K562 (cell line): Measurements from ENCODE around the gene PCDHGA7. TPM values are rescaled to one million over a fixed set of nuclear protein-coding genes. Genes with fewer than 3 reads are reported as not detected.

Experiments used
- FOXK1 ChIP-seq: sonication (generic); formaldehyde crosslinking; IDR thresholded peaks from 2 replicates; pipeline ENCODE4 v1.8.0; 2022; ENCODE audit warnings: missing genetic modification reagents, mild to moderate bottlenecking, borderline replicate concordance
- LCOR ChIP-seq: sonication (generic); formaldehyde crosslinking; IDR thresholded peaks from 2 replicates; pipeline ENCODE4 v1.8.0; 2022; ENCODE audit warnings: mild to moderate bottlenecking, missing genetic modification reagents
- MEF2A ChIP-seq: IDR thresholded peaks from 2 replicates; pipeline ENCODE4 v1.6.1; 2011; ENCODE audit warnings: low read depth, mild to moderate bottlenecking, low read length, moderate library complexity; ENCODE audit not compliant: control insufficient read depth
- SETDB1 ChIP-seq: IDR thresholded peaks from one replicate; pipeline ENCODE4 v1.6.1; 2012; ENCODE audit warnings: low read length, control low read depth, inconsistent platforms
- SLC30A9 ChIP-seq: fragments of 250-450 bp; sonication (Bioruptor Pico); IDR thresholded peaks from 2 replicates; pipeline ENCODE4 v1.8.0; 2022; ENCODE audit warnings: mild to moderate bottlenecking, moderate library complexity
- SMAD2 ChIP-seq: fragments of 150-350 bp; IDR thresholded peaks from 2 replicates; pipeline ENCODE4 v1.6.1; 2014; ENCODE audit warnings: low read depth, mild to moderate bottlenecking, low read length
- SRSF3 ChIP-seq: fragments of 200-400 bp; formaldehyde crosslinking; IDR thresholded peaks from 2 replicates; pipeline ENCODE4 v1.6.1; 2016; ENCODE audit warnings: mild to moderate bottlenecking, low read length, moderate library complexity; ENCODE audit not compliant: insufficient read depth
- SRSF7 ChIP-seq: fragments of 200-400 bp; formaldehyde crosslinking; optimal IDR thresholded peaks from 2 replicates; pipeline ENCODE3; 2017; ENCODE audit warnings: mild to moderate bottlenecking, low read depth, low read length
- ZFP36 ChIP-seq: fragments of 150-350 bp; IDR thresholded peaks from 2 replicates; pipeline ENCODE4 v1.6.1; 2018; ENCODE audit warnings: low read length, low read depth; ENCODE audit not compliant: partially characterized antibody
- polyA plus RNA-seq, 8 experiments: library from polyadenylated mRNA; depleted of rRNA in 4 of 8; stranded (reverse) in 5 of 8; unstranded in 3 of 8; fragments of >200 nt; fragmentation: Nextera tagmentation in 2 of 8; fragmentation: Illumina TruSeq in 1 of 8; extraction: Ambion mirVana in 2 of 8; extraction: Trizol in 1 of 8; gene quantifications; 2 replicates each; pipeline versions ENCODE4 v1.2.1 to v1.2.3, GENCODE V29; 2011 to 2014; ENCODE audit warnings: inconsistent platforms in 1 of 8, missing spikeins in 1 of 8
- total RNA-seq, 7 experiments: library from RNA; depleted of rRNA in 6 of 7; stranded (reverse); fragments of >200 nt in 6 of 7; fragmentation: Illumina TruSeq in 2 of 7; extraction: Trizol in 2 of 7; gene quantifications; 2 replicates each; pipeline versions ENCODE4 v1.2.1 to v1.2.3, GENCODE V29; 2011 to 2021; ENCODE audit warnings: low replicate concordance in 1 of 7
- TF ChIP-seq, protein P1 (sequence below), 3 experiments: IDR thresholded peaks in 2 of 3; conservative IDR thresholded peaks in 1 of 3; 2 replicates each; pipeline ENCODE4 v1.5.1; 2011 to 2012; ENCODE audit warnings: low read length in 3 of 3, mild to moderate bottlenecking in 3 of 3, control low read depth in 2 of 3, improper control_type of control experiment in 1 of 3, inconsistent platforms in 1 of 3, low read depth in 1 of 3, mixed read lengths in 1 of 3, moderate library complexity in 1 of 3; ENCODE audit not compliant: insufficient read depth in 2 of 3
- TF ChIP-seq, protein P2 (sequence below), 2 experiments: fragments of 450-650 bp in 1 of 2; sonication (generic) in 1 of 2; formaldehyde crosslinking in 1 of 2; IDR thresholded peaks in 1 of 2; conservative IDR thresholded peaks in 1 of 2; 2 replicates each; pipeline versions ENCODE4 v1.6.1 to v1.8.1; 2016 to 2023; ENCODE audit warnings: mild to moderate bottlenecking in 2 of 2, moderate library complexity in 2 of 2, inconsistent platforms in 1 of 2, missing genetic modification reagents in 1 of 2
- TF ChIP-seq, protein P3 (sequence below), 2 experiments: fragments of 450-650 bp; formaldehyde crosslinking in 1 of 2; IDR thresholded peaks; 2 replicates each; pipeline versions ENCODE4 v1.4.0 to v1.6.1; 2014 to 2020; ENCODE audit warnings: mild to moderate bottlenecking in 2 of 2, borderline replicate concordance in 1 of 2, low read depth in 1 of 2
- TF ChIP-seq, protein P4 (sequence below), 2 experiments: fragments of 450-650 bp; conservative IDR thresholded peaks; 2 replicates each; pipeline ENCODE4 v1.6.1; 2017; ENCODE audit warnings: mild to moderate bottlenecking in 2 of 2, moderate library complexity in 2 of 2

The PCDHGA7 gene
- total and polyA plus RNA-seq, 9 of the 15 experiments (the other 6 are each of a cell fraction or from before 2014, with no cell fraction given), result 0.03 to 0.11 (median 0.06) TPM; not detected in 5

DNA sequence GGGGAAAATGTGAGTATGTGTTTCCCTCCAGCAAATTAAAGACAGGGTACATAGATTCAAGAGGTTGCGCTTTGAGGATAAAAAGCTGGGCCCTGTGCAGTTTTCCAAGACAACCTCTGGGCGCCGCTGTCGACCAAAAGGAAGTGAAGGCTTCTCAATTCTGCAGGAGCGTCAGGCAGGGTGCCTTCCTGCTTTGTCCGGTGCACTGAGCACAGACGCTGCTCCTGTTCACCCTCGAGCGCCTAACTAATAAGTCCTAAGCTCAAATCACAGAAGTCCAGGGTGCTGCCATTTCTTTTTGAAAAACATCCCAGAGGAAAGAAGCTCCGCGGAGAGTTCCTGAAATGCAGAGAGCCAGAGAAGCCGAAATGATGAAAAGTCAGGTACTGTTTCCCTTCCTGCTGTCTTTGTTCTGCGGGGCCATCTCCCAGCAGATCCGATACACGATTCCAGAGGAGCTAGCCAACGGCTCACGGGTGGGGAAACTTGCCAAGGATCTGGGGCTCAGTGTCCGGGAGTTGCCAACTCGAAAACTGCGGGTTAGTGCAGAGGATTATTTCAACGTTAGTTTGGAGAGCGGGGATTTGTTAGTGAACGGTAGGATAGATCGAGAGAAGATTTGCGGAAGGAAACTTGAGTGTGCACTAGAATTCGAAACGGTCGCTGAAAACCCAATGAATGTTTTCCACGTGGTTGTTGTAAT is 32.5 kb upstream of the PCDHGA7 start, which contains the start of gene PCDHGB1 (continued):
- TF ChIP-seq, protein P1, sequence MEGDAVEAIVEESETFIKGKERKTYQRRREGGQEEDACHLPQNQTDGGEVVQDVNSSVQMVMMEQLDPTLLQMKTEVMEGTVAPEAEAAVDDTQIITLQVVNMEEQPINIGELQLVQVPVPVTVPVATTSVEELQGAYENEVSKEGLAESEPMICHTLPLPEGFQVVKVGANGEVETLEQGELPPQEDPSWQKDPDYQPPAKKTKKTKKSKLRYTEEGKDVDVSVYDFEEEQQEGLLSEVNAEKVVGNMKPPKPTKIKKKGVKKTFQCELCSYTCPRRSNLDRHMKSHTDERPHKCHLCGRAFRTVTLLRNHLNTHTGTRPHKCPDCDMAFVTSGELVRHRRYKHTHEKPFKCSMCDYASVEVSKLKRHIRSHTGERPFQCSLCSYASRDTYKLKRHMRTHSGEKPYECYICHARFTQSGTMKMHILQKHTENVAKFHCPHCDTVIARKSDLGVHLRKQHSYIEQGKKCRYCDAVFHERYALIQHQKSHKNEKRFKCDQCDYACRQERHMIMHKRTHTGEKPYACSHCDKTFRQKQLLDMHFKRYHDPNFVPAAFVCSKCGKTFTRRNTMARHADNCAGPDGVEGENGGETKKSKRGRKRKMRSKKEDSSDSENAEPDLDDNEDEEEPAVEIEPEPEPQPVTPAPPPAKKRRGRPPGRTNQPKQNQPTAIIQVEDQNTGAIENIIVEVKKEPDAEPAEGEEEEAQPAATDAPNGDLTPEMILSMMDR (IDR thresholded peaks at IDR 0.05 in 2 of 3, conservative IDR thresholded peaks at IDR 0.05 in 1 of 3; ENCODE audit: insufficient read depth in 2 of 3, low read depth in 1 of 3, low read length in 3 of 3), result peak; percentile 73 to 84 (median 81)
- TF ChIP-seq ZFP36 (no peak), SLC30A9 (CRISPR knock-in tag) (no peak), SRSF7 (no peak), SMAD2 (no peak), SRSF3 (no peak), MEF2A (no peak), SETDB1 (no peak), LCOR (CRISPR knock-in tag) (no peak), FOXK1 (CRISPR knock-in tag) (no peak)
- TF ChIP-seq, protein P2, sequence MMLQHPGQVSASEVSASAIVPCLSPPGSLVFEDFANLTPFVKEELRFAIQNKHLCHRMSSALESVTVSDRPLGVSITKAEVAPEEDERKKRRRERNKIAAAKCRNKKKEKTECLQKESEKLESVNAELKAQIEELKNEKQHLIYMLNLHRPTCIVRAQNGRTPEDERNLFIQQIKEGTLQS (IDR thresholded peaks at IDR 0.05), result no peak
- TF ChIP-seq, protein P2 (CRISPR knock-in tag; conservative IDR thresholded peaks at IDR 0.05), result no peak
- TF ChIP-seq, protein P3, sequence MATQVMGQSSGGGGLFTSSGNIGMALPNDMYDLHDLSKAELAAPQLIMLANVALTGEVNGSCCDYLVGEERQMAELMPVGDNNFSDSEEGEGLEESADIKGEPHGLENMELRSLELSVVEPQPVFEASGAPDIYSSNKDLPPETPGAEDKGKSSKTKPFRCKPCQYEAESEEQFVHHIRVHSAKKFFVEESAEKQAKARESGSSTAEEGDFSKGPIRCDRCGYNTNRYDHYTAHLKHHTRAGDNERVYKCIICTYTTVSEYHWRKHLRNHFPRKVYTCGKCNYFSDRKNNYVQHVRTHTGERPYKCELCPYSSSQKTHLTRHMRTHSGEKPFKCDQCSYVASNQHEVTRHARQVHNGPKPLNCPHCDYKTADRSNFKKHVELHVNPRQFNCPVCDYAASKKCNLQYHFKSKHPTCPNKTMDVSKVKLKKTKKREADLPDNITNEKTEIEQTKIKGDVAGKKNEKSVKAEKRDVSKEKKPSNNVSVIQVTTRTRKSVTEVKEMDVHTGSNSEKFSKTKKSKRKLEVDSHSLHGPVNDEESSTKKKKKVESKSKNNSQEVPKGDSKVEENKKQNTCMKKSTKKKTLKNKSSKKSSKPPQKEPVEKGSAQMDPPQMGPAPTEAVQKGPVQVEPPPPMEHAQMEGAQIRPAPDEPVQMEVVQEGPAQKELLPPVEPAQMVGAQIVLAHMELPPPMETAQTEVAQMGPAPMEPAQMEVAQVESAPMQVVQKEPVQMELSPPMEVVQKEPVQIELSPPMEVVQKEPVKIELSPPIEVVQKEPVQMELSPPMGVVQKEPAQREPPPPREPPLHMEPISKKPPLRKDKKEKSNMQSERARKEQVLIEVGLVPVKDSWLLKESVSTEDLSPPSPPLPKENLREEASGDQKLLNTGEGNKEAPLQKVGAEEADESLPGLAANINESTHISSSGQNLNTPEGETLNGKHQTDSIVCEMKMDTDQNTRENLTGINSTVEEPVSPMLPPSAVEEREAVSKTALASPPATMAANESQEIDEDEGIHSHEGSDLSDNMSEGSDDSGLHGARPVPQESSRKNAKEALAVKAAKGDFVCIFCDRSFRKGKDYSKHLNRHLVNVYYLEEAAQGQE (IDR thresholded peaks at IDR 0.05; ENCODE audit: borderline replicate concordance), result peak; percentile 16; the same call in 1 of the 2 replicates
- TF ChIP-seq, protein P3 (CRISPR knock-in tag; IDR thresholded peaks at IDR 0.05; ENCODE audit: low read depth), result no peak
- TF ChIP-seq, protein P4, sequence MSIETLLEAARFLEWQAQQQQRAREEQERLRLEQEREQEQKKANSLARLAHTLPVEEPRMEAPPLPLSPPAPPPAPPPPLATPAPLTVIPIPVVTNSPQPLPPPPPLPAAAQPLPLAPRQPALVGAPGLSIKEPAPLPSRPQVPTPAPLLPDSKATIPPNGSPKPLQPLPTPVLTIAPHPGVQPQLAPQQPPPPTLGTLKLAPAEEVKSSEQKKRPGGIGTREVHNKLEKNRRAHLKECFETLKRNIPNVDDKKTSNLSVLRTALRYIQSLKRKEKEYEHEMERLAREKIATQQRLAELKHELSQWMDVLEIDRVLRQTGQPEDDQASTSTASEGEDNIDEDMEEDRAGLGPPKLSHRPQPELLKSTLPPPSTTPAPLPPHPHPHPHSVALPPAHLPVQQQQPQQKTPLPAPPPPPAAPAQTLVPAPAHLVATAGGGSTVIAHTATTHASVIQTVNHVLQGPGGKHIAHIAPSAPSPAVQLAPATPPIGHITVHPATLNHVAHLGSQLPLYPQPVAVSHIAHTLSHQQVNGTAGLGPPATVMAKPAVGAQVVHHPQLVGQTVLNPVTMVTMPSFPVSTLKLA (conservative IDR thresholded peaks at IDR 0.05), result no peak
